Measurements from ENCODE around the gene EGR4. TPM values are rescaled to one million over a fixed set of nuclear protein-coding genes. Genes with fewer than 3 reads are reported as not detected.

EGR4 gene
- not detected for total RNA-seq

- peak within 1 kb of the TSS; percentile 59 for H3K4me3 Mint-ChIP-seq
- peaks cover 62% of the 10 kb centered on the region for H3K27me3 Mint-ChIP-seq (ENCODE audit: low read depth)
- H3K36me3 Mint-ChIP-seq (ENCODE audit: low read depth), result peaks cover 2% of the 10 kb centered on the region
- peaks cover 20% of the 10 kb centered on the region for H3K4me1 Mint-ChIP-seq (ENCODE audit: low read depth)
- POLR2A ChIA-PET, result interaction anchor here (1.5 kb wide), 1 partner anchor 58 kb away, joined by 4 read pairs; no protein-coding TSS in a partner anchor
- CTCF ChIA-PET, result interaction anchor here (0.8 to 1.9 kb wide), 4 partner anchors 58 to 117 kb away, joined by 3 to 9 read pairs (median 3); no protein-coding TSS in a partner anchor
- DNase-seq (peak; percentile 94), ATAC-seq (peak; percentile 90)
- H3K9me3 Mint-ChIP-seq (ENCODE audit: insufficient read depth), result no peaks in the 10 kb centered on the region
- H3K27ac Mint-ChIP-seq, result no peak within 1 kb of the TSS
These were observed at the start of gene EGR4 for GRCh38 chr2:73293534-73294171. EGR4 (minus strand) TSS chr2:73293548; CDS start chr2:73293317, 231 bp downstream.

GRCh38 chr2:73341039-73341438 lies 47.7 kb upstream of the EGR4 start:
- Mint-ChIP-seq H3K4me3 (no peak overlapping the region), H3K36me3 (ENCODE audit: low read depth) (no peaks in the 10 kb centered on the region), H3K27ac (no peak overlapping the region), H3K9me3 (ENCODE audit: insufficient read depth) (no peaks in the 10 kb centered on the region), H3K4me1 (ENCODE audit: low read depth) (peaks cover 5% of the 10 kb centered on the region), H3K27me3 (ENCODE audit: low read depth) (peaks cover 9% of the 10 kb centered on the region)
- ATAC-seq (no peak), DNase-seq (no peak)
- ChIA-PET POLR2A (interaction anchor here (0.6 kb wide), 1 partner anchor 183 kb away, joined by 3 read pairs; no protein-coding TSS in a partner anchor), CTCF (no interaction called here)

- ChIA-PET CTCF (no interaction called here), POLR2A (no interaction called here)
- Mint-ChIP-seq H3K27me3 (ENCODE audit: low read depth) (peaks cover 6% of the 10 kb centered on the region), H3K27ac (no peak overlapping the region), H3K4me1 (ENCODE audit: low read depth) (peaks cover 5% of the 10 kb centered on the region), H3K36me3 (ENCODE audit: low read depth) (peaks cover 2% of the 10 kb centered on the region), H3K4me3 (no peak overlapping the region), H3K9me3 (ENCODE audit: insufficient read depth) (peaks cover 6% of the 10 kb centered on the region)
- DNase-seq (no peak), ATAC-seq (no peak)
These were observed 45.9 kb upstream of the EGR4 start for GRCh38 chr2:73339201-73339600.

GRCh38 chr2:73337828-73338227 lies 44.5 kb upstream of the EGR4 start:
- Mint-ChIP-seq H3K27me3 (ENCODE audit: low read depth) (peaks cover 9% of the 10 kb centered on the region), H3K27ac (no peak overlapping the region), H3K4me3 (no peak overlapping the region), H3K36me3 (ENCODE audit: low read depth) (peaks cover 2% of the 10 kb centered on the region), H3K4me1 (ENCODE audit: low read depth) (peaks cover 10% of the 10 kb centered on the region), H3K9me3 (ENCODE audit: insufficient read depth) (peaks cover 7% of the 10 kb centered on the region)
- ChIA-PET POLR2A (no interaction called here), CTCF (no interaction called here)
- DNase-seq (no peak), ATAC-seq (no peak)

- Mint-ChIP-seq H3K36me3 (ENCODE audit: low read depth) (peaks cover 2% of the 10 kb centered on the region), H3K4me1 (ENCODE audit: low read depth) (peaks cover 10% of the 10 kb centered on the region), H3K27me3 (ENCODE audit: low read depth) (peaks cover 10% of the 10 kb centered on the region), H3K4me3 (no peak overlapping the region), H3K9me3 (ENCODE audit: insufficient read depth) (peaks cover 7% of the 10 kb centered on the region), H3K27ac (no peak overlapping the region)
- POLR2A ChIA-PET, result no interaction called here
- ATAC-seq (no peak), DNase-seq (no peak)
- CTCF ChIA-PET, result interaction anchor here (1.3 kb wide), 1 partner anchor 45 kb away, joined by 3 read pairs; no protein-coding TSS in a partner anchor
These were observed 41.3 kb upstream of the EGR4 start for GRCh38 chr2:73334620-73335019.

- no peak for ATAC-seq
- H3K9me3 Mint-ChIP-seq (ENCODE audit: insufficient read depth), result peaks cover 7% of the 10 kb centered on the region
- H3K27ac Mint-ChIP-seq, result no peak overlapping the region
- H3K36me3 Mint-ChIP-seq (ENCODE audit: low read depth), result peaks cover 2% of the 10 kb centered on the region
- peaks cover 10% of the 10 kb centered on the region for H3K4me1 Mint-ChIP-seq (ENCODE audit: low read depth)
- DNase-seq, result no peak
- CTCF ChIA-PET, result interaction anchor here (1.3 kb wide), 1 partner anchor 44 kb away, joined by 3 read pairs; no protein-coding TSS in a partner anchor
- POLR2A ChIA-PET, result no interaction called here
- H3K4me3 Mint-ChIP-seq, result no peak overlapping the region
- peaks cover 16% of the 10 kb centered on the region for H3K27me3 Mint-ChIP-seq (ENCODE audit: low read depth)
These were observed 40.7 kb upstream of the EGR4 start for GRCh38 chr2:73334045-73334444.

- H3K9me3 Mint-ChIP-seq (ENCODE audit: insufficient read depth), result peaks cover 7% of the 10 kb centered on the region
- peaks cover 10% of the 10 kb centered on the region for H3K4me1 Mint-ChIP-seq (ENCODE audit: low read depth)
- no peak for DNase-seq
- ATAC-seq, result no peak
- H3K4me3 Mint-ChIP-seq, result no peak overlapping the region
- ChIA-PET CTCF (interaction anchor here (1.3 kb wide), 1 partner anchor 44 kb away, joined by 3 read pairs; no protein-coding TSS in a partner anchor), POLR2A (no interaction called here)
- H3K27ac Mint-ChIP-seq, result no peak overlapping the region
- H3K27me3 Mint-ChIP-seq (ENCODE audit: low read depth), result peaks cover 19% of the 10 kb centered on the region
- peaks cover 2% of the 10 kb centered on the region for H3K36me3 Mint-ChIP-seq (ENCODE audit: low read depth)
These were observed 40.2 kb upstream of the EGR4 start for GRCh38 chr2:73333564-73333963.

GRCh38 chr2:73324126-73324725 lies 30.9 kb upstream of the EGR4 start:
- Mint-ChIP-seq H3K4me3 (no peak overlapping the region), H3K27me3 (ENCODE audit: low read depth) (peaks cover 27% of the 10 kb centered on the region), H3K36me3 (ENCODE audit: low read depth) (no peaks in the 10 kb centered on the region), H3K4me1 (ENCODE audit: low read depth) (no peaks in the 10 kb centered on the region), H3K9me3 (ENCODE audit: insufficient read depth) (no peaks in the 10 kb centered on the region), H3K27ac (no peak overlapping the region)
- DNase-seq, result no peak
- ChIA-PET POLR2A (no interaction called here), CTCF (no interaction called here)
- no peak for ATAC-seq

GRCh38 chr2:73323551-73323950 lies 30.2 kb upstream of the EGR4 start:
- DNase-seq (no peak), ATAC-seq (no peak)
- Mint-ChIP-seq H3K4me1 (ENCODE audit: low read depth) (no peaks in the 10 kb centered on the region), H3K27ac (no peak overlapping the region), H3K4me3 (no peak overlapping the region), H3K27me3 (ENCODE audit: low read depth) (peaks cover 22% of the 10 kb centered on the region), H3K36me3 (ENCODE audit: low read depth) (no peaks in the 10 kb centered on the region), H3K9me3 (ENCODE audit: insufficient read depth) (no peaks in the 10 kb centered on the region)
- ChIA-PET CTCF (no interaction called here), POLR2A (no interaction called here)

- H3K9me3 Mint-ChIP-seq (ENCODE audit: insufficient read depth), result no peaks in the 10 kb centered on the region
- H3K27ac Mint-ChIP-seq, result no peak overlapping the region
- DNase-seq (no peak), ATAC-seq (no peak)
- CTCF ChIA-PET, result no interaction called here
- peaks cover 6% of the 10 kb centered on the region for H3K27me3 Mint-ChIP-seq (ENCODE audit: low read depth)
- H3K36me3 Mint-ChIP-seq (ENCODE audit: low read depth), result no peaks in the 10 kb centered on the region
- POLR2A ChIA-PET, result no interaction called here
- no peak overlapping the region for H3K4me3 Mint-ChIP-seq
- no peaks in the 10 kb centered on the region for H3K4me1 Mint-ChIP-seq (ENCODE audit: low read depth)
These were observed 21.1 kb upstream of the EGR4 start for GRCh38 chr2:73314441-73314840.

GRCh38 chr2:73307720-73308119 lies 14.4 kb upstream of the EGR4 start:
- H3K4me1 Mint-ChIP-seq (ENCODE audit: low read depth), result no peaks in the 10 kb centered on the region
- peaks cover 34% of the 10 kb centered on the region for H3K27me3 Mint-ChIP-seq (ENCODE audit: low read depth)
- ChIA-PET CTCF (interaction anchor here (0.9 kb wide), 1 partner anchor 18 kb away, joined by 4 read pairs; no protein-coding TSS in a partner anchor), POLR2A (no interaction called here)
- no peaks in the 10 kb centered on the region for H3K36me3 Mint-ChIP-seq (ENCODE audit: low read depth)
- ATAC-seq, result no peak
- DNase-seq, result no peak
- H3K27ac Mint-ChIP-seq, result no peak overlapping the region
- no peak overlapping the region for H3K4me3 Mint-ChIP-seq
- H3K9me3 Mint-ChIP-seq (ENCODE audit: insufficient read depth), result no peaks in the 10 kb centered on the region

GRCh38 chr2:73301636-73302035 lies 8.3 kb upstream of the EGR4 start:
- Mint-ChIP-seq H3K27ac (no peak overlapping the region), H3K9me3 (ENCODE audit: insufficient read depth) (no peaks in the 10 kb centered on the region)
- no peak for DNase-seq

More at GRCh38 chr2:73301636-73302035, 8.3 kb upstream of the EGR4 start:
- Mint-ChIP-seq H3K36me3 (ENCODE audit: low read depth) (no peaks in the 10 kb centered on the region), H3K27me3 (ENCODE audit: low read depth) (peaks cover 47% of the 10 kb centered on the region), H3K4me3 (no peak overlapping the region), H3K4me1 (ENCODE audit: low read depth) (no peaks in the 10 kb centered on the region)
- ATAC-seq, result no peak
- CTCF ChIA-PET, result no interaction called here
- POLR2A ChIA-PET, result no interaction called here
